SK-N-SH treated with all-trans-retinoic acid at 6 μM for 48 hours (cell line): ENCODE results near the gene GPR152.

ENCODE experiments used
- ATAC-seq: fragments of 200-7000 bp; cut with Tn5 transposase; 3 replicates; pipeline ENCODE4 v1.9.1; 2020; ENCODE audit warnings: mild to moderate bottlenecking, moderate library complexity
- ARNTL ChIP-seq: fragments of 450-650 bp; formaldehyde crosslinking; IDR thresholded peaks from 2 replicates; pipeline ENCODE4 v1.5.0; 2020; ENCODE audit warnings: low read depth, mild to moderate bottlenecking, moderate library complexity, borderline replicate concordance
- CSDC2 ChIP-seq: fragments of 250-450 bp; sonication (Bioruptor Pico); IDR thresholded peaks from 2 replicates; pipeline ENCODE4 v1.5.0; 2020; ENCODE audit warnings: mild to moderate bottlenecking, moderate library complexity
- ESRRG ChIP-seq: fragments of 250-450 bp; sonication (Bioruptor Pico); IDR thresholded peaks from 2 replicates; pipeline ENCODE4 v1.6.1; 2021; ENCODE audit warnings: mild to moderate bottlenecking
- GLIS3 ChIP-seq: fragments of 250-450 bp; sonication (Bioruptor Pico); IDR thresholded peaks from 2 replicates; pipeline ENCODE4 v1.5.0; 2020; ENCODE audit warnings: mild to moderate bottlenecking, moderate library complexity
- ISL1 ChIP-seq: fragments of 250-450 bp; sonication (Bioruptor Pico); IDR thresholded peaks from 2 replicates; pipeline ENCODE4 v2.1.2; 2022; ENCODE audit warnings: mild to moderate bottlenecking, moderate library complexity
- OSR1 ChIP-seq: fragments of 250-450 bp; sonication (Bioruptor Pico); IDR thresholded peaks from 2 replicates; pipeline ENCODE4 v1.8.0; 2022; ENCODE audit warnings: moderate library complexity, mild to moderate bottlenecking, inconsistent platforms
- PPARA ChIP-seq: fragments of 250-450 bp; sonication (Bioruptor Pico); IDR thresholded peaks from 2 replicates; pipeline ENCODE4 v1.5.0; 2020; ENCODE audit warnings: mild to moderate bottlenecking, borderline replicate concordance
- SNAI2 ChIP-seq: fragments of 250-450 bp; sonication (Bioruptor Pico); IDR thresholded peaks from 2 replicates; pipeline ENCODE4 v1.5.0; 2020; ENCODE audit warnings: mild to moderate bottlenecking, moderate library complexity
- TCF4 ChIP-seq: fragments of 250-450 bp; sonication (Bioruptor Pico); IDR thresholded peaks from 2 replicates; pipeline ENCODE4 v1.8.0; 2021; ENCODE audit warnings: mild to moderate bottlenecking, moderate library complexity, borderline replicate concordance
- TOX ChIP-seq: fragments of 250-450 bp; sonication (Bioruptor Pico); IDR thresholded peaks from 2 replicates; pipeline ENCODE4 v1.8.0; 2021; ENCODE audit warnings: mild to moderate bottlenecking, moderate library complexity, borderline replicate concordance
- ZC3H10 ChIP-seq: fragments of 250-450 bp; sonication (Bioruptor Pico); IDR thresholded peaks from 2 replicates; pipeline ENCODE4 v1.5.1; 2021; ENCODE audit warnings: mild to moderate bottlenecking, moderate library complexity
- ZFP3 ChIP-seq: fragments of 250-450 bp; sonication (Bioruptor Pico); IDR thresholded peaks from 2 replicates; pipeline ENCODE4 v1.5.0; 2020; ENCODE audit warnings: mild to moderate bottlenecking, moderate library complexity
- ZFP30 ChIP-seq: fragments of 450-650 bp; formaldehyde crosslinking; IDR thresholded peaks from 2 replicates; pipeline ENCODE4 v1.5.0; 2022; ENCODE audit warnings: mild to moderate bottlenecking, moderate library complexity
- ZNF565 ChIP-seq: fragments of 450-650 bp; formaldehyde crosslinking; conservative IDR thresholded peaks from 2 replicates; pipeline ENCODE4 v1.5.0; 2020; ENCODE audit warnings: low read depth, mild to moderate bottlenecking, moderate library complexity
- ZNF70 ChIP-seq: fragments of 450-650 bp; formaldehyde crosslinking; IDR thresholded peaks from 2 replicates; pipeline ENCODE4 v1.5.0; 2020; ENCODE audit warnings: mild to moderate bottlenecking, moderate library complexity
- ZNF8 ChIP-seq: fragments of 450-650 bp; formaldehyde crosslinking; IDR thresholded peaks from 2 replicates; pipeline ENCODE4 v1.5.0; 2020; ENCODE audit warnings: mild to moderate bottlenecking, moderate library complexity
- TF ChIP-seq, protein P1 (sequence below): fragments of 250-450 bp; sonication (Bioruptor Pico); IDR thresholded peaks from 2 replicates; pipeline ENCODE4 v1.8.0; 2020; ENCODE audit warnings: mild to moderate bottlenecking, moderate library complexity, borderline replicate concordance
- TF ChIP-seq, protein P2 (sequence below): fragments of 250-450 bp; sonication (Bioruptor Pico); IDR thresholded peaks from 2 replicates; pipeline ENCODE4 v1.5.1; 2020; ENCODE audit warnings: low read depth, mild to moderate bottlenecking, moderate library complexity
- TF ChIP-seq, protein P3 (sequence below): fragments of 250-450 bp; sonication (Bioruptor Pico); IDR thresholded peaks from 2 replicates; pipeline ENCODE4 v1.5.1; 2021; ENCODE audit warnings: mild to moderate bottlenecking, moderate library complexity
- TF ChIP-seq, protein P4 (sequence below): fragments of 250-450 bp; sonication (Bioruptor Pico); IDR thresholded peaks from 2 replicates; pipeline ENCODE4 v1.5.0; 2020; ENCODE audit warnings: mild to moderate bottlenecking, moderate library complexity

GPR152 gene

DNA sequence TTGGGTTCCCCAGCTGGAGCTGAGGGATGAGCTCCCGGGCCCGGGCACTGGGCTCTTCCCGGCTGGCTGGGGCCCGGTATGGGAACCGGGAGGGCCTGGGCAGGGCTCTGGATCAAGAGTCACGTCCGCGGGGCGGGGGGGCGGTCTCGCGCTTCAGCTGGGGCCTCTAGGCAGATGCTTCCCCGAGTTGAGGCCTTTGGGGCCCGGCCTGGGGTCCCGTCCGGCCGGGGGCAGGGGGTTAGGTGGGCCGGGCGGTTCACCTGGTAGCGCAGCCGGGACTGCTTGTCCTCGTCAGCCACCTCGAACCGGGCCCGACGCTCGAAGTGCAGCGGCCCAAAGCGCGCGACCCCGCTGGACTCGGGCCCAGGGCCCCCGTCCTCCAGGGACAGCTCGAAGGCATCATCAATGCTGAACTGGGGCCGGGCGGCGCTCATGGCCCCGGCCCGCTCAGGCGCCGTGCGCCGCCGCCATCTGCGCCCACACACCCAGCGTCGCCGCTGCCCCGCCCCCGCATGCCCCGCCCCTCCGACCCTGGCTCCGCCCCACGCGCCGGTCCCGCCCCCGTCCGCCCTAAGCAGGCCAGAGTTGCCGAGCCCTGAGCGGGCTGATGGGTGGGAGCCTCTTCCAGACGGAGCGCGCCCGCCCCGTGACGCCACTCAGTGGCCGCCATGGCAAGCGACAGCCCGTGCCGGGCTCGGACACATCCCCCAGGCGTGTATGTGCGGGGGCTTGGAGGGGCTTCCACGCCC is 16.4 kb upstream of the GPR152 start, which contains the start of gene TMEM134:
Gene TMEM134 (minus strand): TSS at position 493 of the 749 bp plus-strand sequence. CDS start 59 bp downstream, at position 434.
- TF ChIP-seq, protein P1, sequence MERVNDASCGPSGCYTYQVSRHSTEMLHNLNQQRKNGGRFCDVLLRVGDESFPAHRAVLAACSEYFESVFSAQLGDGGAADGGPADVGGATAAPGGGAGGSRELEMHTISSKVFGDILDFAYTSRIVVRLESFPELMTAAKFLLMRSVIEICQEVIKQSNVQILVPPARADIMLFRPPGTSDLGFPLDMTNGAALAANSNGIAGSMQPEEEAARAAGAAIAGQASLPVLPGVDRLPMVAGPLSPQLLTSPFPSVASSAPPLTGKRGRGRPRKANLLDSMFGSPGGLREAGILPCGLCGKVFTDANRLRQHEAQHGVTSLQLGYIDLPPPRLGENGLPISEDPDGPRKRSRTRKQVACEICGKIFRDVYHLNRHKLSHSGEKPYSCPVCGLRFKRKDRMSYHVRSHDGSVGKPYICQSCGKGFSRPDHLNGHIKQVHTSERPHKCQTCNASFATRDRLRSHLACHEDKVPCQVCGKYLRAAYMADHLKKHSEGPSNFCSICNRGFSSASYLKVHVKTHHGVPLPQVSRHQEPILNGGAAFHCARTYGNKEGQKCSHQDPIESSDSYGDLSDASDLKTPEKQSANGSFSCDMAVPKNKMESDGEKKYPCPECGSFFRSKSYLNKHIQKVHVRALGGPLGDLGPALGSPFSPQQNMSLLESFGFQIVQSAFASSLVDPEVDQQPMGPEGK (CRISPR knock-in tag), result no peak
- TF ChIP-seq TOX (CRISPR knock-in tag) (no peak), PPARA (no peak), TCF4 (CRISPR knock-in tag) (no peak), ISL1 (CRISPR knock-in tag) (no peak), ESRRG (CRISPR knock-in tag) (no peak), ZC3H10 (CRISPR knock-in tag) (no peak), SNAI2 (no peak), OSR1 (CRISPR knock-in tag) (no peak)
- ATAC-seq, result peak; percentile 80

DNA sequence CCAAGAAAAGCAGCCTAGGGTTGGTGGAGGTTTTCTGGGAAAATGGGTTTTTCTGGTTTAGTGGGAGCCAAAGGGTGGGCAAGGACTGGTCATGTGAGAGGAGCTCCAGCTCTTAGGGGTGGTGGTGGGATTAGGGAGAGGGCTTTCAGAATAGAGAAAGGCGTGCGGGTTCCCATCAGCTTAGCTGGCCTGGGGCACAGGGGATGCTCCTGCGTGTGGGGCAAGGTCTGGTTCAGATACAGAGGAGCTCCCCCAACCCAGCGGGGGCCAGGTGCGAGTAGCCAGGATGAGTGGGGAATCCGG is 15.9 kb upstream of the GPR152 start:
- no peak for TF ChIP-seq SNAI2
- TF ChIP-seq GLIS3, result no peak
- TF ChIP-seq CSDC2 (CRISPR knock-in tag), result no peak
- TF ChIP-seq ARNTL (CRISPR knock-in tag), result no peak
- TF ChIP-seq ZFP30, result no peak
- TF ChIP-seq, protein P2, sequence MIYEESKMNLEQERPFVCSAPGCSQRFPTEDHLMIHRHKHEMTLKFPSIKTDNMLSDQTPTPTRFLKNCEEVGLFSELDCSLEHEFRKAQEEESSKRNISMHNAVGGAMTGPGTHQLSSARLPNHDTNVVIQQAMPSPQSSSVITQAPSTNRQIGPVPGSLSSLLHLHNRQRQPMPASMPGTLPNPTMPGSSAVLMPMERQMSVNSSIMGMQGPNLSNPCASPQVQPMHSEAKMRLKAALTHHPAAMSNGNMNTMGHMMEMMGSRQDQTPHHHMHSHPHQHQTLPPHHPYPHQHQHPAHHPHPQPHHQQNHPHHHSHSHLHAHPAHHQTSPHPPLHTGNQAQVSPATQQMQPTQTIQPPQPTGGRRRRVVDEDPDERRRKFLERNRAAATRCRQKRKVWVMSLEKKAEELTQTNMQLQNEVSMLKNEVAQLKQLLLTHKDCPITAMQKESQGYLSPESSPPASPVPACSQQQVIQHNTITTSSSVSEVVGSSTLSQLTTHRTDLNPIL (CRISPR knock-in tag), result no peak
- no peak for TF ChIP-seq ZFP3 (CRISPR knock-in tag)
- TF ChIP-seq, protein P3, sequence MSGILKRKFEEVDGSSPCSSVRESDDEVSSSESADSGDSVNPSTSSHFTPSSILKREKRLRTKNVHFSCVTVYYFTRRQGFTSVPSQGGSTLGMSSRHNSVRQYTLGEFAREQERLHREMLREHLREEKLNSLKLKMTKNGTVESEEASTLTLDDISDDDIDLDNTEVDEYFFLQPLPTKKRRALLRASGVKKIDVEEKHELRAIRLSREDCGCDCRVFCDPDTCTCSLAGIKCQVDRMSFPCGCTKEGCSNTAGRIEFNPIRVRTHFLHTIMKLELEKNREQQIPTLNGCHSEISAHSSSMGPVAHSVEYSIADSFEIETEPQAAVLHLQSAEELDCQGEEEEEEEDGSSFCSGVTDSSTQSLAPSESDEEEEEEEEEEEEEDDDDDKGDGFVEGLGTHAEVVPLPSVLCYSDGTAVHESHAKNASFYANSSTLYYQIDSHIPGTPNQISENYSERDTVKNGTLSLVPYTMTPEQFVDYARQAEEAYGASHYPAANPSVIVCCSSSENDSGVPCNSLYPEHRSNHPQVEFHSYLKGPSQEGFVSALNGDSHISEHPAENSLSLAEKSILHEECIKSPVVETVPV (CRISPR knock-in tag), result no peak
- no peak for TF ChIP-seq ZNF565
- TF ChIP-seq ESRRG (CRISPR knock-in tag), result no peak
- TF ChIP-seq, protein P4, sequence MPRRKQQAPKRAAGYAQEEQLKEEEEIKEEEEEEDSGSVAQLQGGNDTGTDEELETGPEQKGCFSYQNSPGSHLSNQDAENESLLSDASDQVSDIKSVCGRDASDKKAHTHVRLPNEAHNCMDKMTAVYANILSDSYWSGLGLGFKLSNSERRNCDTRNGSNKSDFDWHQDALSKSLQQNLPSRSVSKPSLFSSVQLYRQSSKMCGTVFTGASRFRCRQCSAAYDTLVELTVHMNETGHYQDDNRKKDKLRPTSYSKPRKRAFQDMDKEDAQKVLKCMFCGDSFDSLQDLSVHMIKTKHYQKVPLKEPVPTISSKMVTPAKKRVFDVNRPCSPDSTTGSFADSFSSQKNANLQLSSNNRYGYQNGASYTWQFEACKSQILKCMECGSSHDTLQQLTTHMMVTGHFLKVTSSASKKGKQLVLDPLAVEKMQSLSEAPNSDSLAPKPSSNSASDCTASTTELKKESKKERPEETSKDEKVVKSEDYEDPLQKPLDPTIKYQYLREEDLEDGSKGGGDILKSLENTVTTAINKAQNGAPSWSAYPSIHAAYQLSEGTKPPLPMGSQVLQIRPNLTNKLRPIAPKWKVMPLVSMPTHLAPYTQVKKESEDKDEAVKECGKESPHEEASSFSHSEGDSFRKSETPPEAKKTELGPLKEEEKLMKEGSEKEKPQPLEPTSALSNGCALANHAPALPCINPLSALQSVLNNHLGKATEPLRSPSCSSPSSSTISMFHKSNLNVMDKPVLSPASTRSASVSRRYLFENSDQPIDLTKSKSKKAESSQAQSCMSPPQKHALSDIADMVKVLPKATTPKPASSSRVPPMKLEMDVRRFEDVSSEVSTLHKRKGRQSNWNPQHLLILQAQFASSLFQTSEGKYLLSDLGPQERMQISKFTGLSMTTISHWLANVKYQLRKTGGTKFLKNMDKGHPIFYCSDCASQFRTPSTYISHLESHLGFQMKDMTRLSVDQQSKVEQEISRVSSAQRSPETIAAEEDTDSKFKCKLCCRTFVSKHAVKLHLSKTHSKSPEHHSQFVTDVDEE (CRISPR knock-in tag), result no peak
- no peak for TF ChIP-seq TOX (CRISPR knock-in tag)
- no peak for TF ChIP-seq ISL1 (CRISPR knock-in tag)
- ATAC-seq, result peak; percentile 9

DNA sequence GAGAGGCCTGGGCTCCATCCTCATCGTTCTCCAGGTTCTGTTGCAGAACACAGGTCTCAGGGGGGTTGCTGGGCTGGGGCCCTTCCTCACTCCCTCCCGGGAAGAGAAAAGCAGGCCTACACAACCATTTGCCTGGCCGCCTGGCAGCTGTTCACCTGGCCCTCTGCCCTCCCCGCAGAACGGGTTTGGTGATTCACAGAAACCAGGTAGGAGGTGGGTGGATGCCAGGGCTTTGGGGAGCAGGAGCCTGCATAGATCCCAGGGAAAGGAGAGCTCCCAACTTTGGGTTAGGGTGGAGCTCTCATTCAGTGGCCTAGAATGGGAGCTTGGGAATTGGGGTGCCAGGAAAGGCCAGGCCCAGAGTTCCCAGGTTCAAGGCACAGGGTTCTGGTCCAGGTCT is 15.5 kb upstream of the GPR152 start:
- TF ChIP-seq ZNF565, result no peak
- TF ChIP-seq, protein P3 (CRISPR knock-in tag), result no peak
- no peak for TF ChIP-seq TCF4 (CRISPR knock-in tag)
- TF ChIP-seq, protein P2 (CRISPR knock-in tag), result no peak
- TF ChIP-seq SNAI2, result no peak
- TF ChIP-seq ZFP30, result no peak
- no peak for TF ChIP-seq TOX (CRISPR knock-in tag)
- TF ChIP-seq CSDC2 (CRISPR knock-in tag), result no peak
- TF ChIP-seq ZNF70 (CRISPR knock-in tag), result no peak
- TF ChIP-seq ZNF8 (CRISPR knock-in tag), result no peak
- no peak for ATAC-seq
